ENCODE results near the gene HNRNPC. TPM values are rescaled to one million over a fixed set of nuclear protein-coding genes. Genes with fewer than 3 reads are reported as not detected.

HNRNPC gene
- total RNA-seq, 8 experiments from 2014 or later = 566 to 1,062 (median 843) TPM

DNA sequence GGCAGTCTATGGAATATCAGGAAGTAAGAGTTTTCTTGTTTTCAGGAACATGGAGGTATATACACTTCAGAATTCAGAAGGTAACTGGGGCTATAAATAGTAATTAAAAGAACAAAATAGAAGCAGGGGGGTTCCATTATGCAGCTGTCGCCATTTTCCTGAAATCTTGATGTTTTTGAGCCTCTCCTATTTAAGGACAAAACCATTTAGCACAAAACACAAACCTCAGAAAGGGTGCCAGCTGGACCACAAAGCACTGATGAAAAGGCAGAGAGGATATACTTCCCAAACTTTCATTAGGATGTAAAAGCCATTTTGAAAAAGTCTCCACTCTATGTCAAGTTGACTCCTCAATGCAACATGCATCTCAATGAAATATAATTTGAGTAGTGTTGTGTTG lies 59.2 kb downstream of the HNRNPC start:
- in situ Hi-C loops (cut with MboI; ENCODE audit: low pct_unique_long_range_greater_than_20kb in 2 of 9, low sequenced_read_pairs in 9 of 9, unreplicated experiment in 9 of 9) = no loop called here
- 86 to 100% (median 100%) methylated on average over 1 of the region's 1 CpG; no CpG with 5 or more reads in 2 of the 10 experiments for WGBS, 10 experiments

DNA sequence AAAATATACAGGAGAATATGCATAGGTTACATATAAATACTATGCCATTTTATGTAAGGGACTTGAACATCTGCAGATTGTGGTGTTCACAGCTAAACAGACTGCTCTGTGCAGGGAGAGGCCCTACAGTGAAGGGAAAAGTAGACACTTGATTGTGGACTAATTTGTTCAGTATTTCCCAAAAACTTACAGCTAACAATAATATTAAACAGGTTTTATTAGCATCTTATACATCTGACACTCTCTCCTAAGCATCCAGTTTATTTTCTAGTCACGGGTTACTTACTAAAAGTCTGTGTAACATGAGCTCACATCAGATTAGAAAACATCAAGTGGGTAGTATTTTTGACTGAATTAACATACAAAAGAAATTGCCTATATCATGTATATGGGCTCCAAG lies 60.1 kb downstream of the HNRNPC start:
- WGBS, 10 experiments = 57 to 100% (median 100%) methylated on average over 1 of the region's 1 CpG; no CpG with 5 or more reads in 4 of the 10 experiments
- Histone ChIP-seq H3K4me3 (no peak overlapping the region), H3K4me1 (replicated peaks in 1 of 2) (no peaks in the 10 kb centered on the region), H3K27ac (no peak overlapping the region)
- ATAC-seq (replicated peaks in 6 of 8) = peak in 1 of 8 experiments; percentile 38
- in situ Hi-C loops (cut with MboI; ENCODE audit: low pct_unique_long_range_greater_than_20kb in 2 of 9, low sequenced_read_pairs in 9 of 9, unreplicated experiment in 9 of 9) = no loop called here

More for the DNA sequence above, 59.2 kb downstream of the HNRNPC start:
- Histone ChIP-seq H3K27ac (no peak overlapping the region), H3K4me1 (replicated peaks in 1 of 2) (no peaks in the 10 kb centered on the region), H3K4me3 (no peak overlapping the region)
- no peak for ATAC-seq (replicated peaks in 6 of 8)

DNA sequence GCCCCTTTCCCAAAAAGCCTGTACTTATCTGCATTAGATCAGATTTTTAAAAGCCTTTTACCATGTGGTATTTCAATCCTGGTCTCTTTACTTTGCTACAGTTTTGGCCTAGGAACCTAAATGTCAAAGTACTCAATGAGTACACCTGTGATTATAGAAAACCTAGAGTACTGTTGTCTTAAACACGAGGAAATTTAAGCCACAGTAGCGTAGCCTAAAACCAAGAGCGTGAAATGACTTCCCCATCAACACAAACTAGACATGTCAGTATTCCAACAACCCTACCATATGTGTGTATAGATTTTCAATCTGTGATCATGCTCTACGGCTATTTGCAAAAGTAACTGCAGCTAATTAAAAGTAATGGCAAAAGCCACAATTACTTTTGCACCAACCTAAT lies 60.7 kb downstream of the HNRNPC start:
- Histone ChIP-seq H3K4me1 (replicated peaks in 1 of 2) (no peaks in the 10 kb centered on the region), H3K4me3 (no peak overlapping the region), H3K27ac (no peak overlapping the region)
- ATAC-seq (replicated peaks in 6 of 8) = no peak
- in situ Hi-C loops (cut with MboI; ENCODE audit: low pct_unique_long_range_greater_than_20kb in 2 of 9, low sequenced_read_pairs in 9 of 9, unreplicated experiment in 9 of 9) = no loop called here
- 87 to 100% (median 100%) methylated on average over 1 to 4 of the region's 4 CpGs; no CpG with 5 or more reads in 2 of the 10 experiments for WGBS, 10 experiments

DNA sequence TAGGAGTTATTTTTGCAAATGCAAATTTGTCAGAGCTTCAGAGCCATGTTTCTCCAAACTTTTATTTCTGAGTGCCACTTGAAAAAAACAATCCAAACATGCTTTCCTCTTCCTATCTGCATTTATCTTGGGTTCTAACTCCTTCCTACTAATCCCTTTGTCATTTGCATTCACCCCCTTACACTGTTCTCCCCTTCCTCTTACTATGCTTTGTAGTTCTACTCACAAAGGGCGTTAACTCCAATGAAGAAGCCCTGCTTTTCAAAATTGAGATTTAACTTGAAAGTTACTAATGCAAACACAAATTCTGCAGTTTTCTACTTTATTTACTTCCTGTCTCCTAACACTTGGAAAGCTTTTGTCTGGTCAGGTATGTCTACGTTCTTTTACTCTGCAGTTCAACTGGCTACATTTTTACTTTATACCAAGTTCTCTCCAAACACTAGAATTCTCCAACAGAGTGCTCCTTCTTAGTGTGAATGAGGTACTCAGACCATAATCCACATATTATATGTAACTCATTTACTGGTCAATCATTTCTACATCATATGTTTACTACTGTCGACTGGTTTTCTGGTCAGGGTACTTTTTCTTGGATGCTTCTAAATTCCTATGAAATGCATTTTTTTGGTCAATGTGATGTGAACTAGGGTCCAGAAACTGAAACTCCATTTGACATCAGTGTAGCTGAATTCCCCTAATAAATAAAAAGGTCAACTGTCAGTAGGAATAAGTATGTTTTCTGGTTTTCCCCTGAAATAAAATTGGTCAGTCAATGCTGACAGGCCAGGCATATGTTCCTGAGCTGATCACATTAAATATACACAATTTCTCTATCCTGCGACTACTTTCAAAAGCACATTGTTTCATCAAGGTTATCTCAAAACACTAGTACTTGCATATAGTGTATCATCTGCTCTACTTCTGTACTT lies 62.2 kb downstream of the HNRNPC start:
- in situ Hi-C loops (cut with MboI; ENCODE audit: low pct_unique_long_range_greater_than_20kb in 2 of 9, low sequenced_read_pairs in 9 of 9, unreplicated experiment in 9 of 9) = no loop called here
- no peak overlapping the region for H3K4me3 ChIP-seq
- no peak for ATAC-seq (replicated peaks in 6 of 8)
- no peak overlapping the region for H3K27ac ChIP-seq
- no peaks in the 10 kb centered on the region for H3K4me1 ChIP-seq (replicated peaks in 1 of 2)
- WGBS, 10 experiments = 80 to 100% (median 98%) methylated on average over 1 to 4 of the region's 4 CpGs

DNA sequence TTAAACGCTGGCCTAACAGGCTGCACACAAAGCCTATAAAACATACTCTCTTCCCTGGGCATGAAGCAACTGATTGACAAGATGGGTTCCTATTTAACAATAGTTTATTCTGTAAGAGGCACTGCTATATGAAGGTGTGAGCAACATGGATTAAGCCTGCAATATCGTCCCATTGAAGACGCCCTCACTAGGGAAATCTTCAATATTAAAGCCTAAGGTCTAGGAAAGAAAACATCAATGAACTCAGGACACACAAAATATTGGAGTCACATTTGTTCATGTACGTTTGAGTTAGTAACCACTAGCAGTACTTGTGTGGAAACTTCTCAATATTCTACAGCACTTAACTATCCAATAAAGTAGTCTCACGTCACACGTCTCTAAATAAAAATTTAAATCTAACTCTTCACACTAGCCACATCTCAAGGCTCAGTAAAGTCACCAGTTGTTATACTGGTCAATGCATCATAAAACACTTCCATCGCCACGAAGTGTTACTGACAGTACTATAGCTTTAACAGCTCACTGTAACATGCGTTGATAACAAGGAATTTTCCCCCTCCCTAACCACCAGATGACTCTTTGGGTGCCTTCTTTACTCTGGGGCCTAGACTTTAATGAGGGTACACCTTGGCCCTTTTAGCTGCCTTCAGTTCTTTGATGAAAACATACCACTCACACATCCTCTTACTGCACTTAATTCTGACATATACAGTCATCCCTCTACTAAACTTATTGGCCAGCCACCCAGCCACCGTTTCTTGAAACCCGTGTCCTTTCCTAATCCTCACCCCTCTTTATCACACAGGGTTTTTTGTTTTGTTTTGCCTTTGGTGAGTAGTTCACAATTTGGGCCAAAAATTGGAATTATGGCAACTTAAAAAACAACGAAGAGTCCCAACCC lies 63.3 kb downstream of the HNRNPC start:
- Histone ChIP-seq H3K4me3 (no peak overlapping the region), H3K27ac (no peak overlapping the region), H3K4me1 (replicated peaks in 1 of 2) (no peaks in the 10 kb centered on the region)
- whole genome bisulfite sequencing, 10 experiments = 82 to 98% (median 91%) methylated on average over 2 to 12 of the region's 12 CpGs
- no peak for ATAC-seq (replicated peaks in 6 of 8)
- in situ Hi-C loops (cut with MboI; ENCODE audit: low pct_unique_long_range_greater_than_20kb in 2 of 9, low sequenced_read_pairs in 9 of 9, unreplicated experiment in 9 of 9) = no loop called here

DNA sequence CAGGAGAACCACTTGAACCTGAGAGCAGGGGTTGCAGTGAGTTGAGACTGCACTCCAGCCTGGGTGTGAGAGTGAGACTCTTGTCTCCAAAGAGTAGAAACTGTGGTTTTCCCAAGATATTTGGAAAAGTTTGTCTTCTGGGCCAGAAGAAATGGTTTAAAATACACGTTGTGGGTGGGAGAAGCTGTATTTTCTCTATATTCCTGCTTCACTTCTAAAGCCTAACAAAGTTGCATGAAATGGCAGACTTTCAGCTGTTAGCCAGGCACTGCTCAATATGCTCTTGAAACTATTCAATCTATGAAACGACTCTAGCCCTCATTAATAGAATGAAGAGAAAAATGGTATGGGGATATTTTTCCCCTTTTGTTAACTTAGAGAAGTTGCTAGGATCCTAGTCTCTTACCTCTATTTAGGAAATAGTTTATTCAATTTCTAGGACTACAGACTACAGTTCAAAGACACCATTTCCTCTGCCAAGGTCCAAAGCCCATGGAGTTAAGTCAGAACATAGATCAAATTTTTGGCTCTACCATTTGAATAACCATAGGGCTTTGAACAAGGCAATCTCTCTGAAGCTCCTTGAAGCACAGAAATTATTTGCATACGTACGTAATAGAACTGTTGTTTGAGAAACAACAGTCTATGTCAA lies 64.1 kb downstream of the HNRNPC start:
- no peaks in the 10 kb centered on the region for H3K4me1 ChIP-seq (replicated peaks in 1 of 2)
- H3K27ac ChIP-seq = no peak overlapping the region
- in situ Hi-C loops (cut with MboI; ENCODE audit: low pct_unique_long_range_greater_than_20kb in 2 of 9, low sequenced_read_pairs in 9 of 9, unreplicated experiment in 9 of 9) = no loop called here
- 61 to 100% (median 82%) methylated on average over 1 to 4 of the region's 4 CpGs for WGBS, 10 experiments
- no peak for ATAC-seq (replicated peaks in 6 of 8)
- H3K4me3 ChIP-seq = no peak overlapping the region

DNA sequence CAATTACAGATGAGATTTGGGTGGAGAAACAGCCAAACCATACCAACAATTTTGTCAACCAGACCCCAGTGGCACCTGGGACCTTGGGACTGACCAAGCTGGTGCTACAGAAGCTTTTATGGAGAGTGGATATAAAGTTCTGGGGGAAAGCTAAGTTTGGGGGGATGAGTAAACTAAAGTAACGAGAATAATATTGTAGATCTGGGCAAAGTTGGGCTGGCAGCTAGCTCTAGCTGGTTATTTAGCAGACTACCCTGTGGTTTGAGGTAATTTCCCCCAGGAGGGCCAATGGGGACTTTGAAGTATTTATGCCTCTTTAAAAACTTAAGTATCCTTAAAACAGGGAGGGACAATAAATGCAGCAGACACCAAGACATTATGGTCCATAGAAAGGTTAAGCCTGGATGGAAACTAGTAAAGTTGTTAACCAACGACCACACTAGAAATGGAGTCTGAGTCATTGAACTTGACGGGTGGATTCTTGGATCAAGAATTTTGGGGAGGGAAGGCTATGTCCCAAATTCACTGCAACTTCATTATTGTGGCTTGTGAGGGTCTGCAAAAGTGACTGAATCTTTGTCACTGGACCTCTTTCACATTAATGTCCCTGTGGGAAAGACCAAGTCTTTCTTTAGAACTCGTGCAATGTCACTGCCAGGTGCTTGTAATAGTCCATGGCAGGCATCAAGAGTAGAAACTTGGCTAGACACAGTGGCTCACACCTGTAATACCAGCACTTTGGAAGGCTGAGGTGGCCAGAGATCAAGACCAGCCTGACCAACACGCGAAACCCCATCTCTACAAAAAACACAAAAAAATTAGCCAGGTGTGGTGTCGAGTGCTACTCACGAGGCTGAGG lies 64.8 kb downstream of the HNRNPC start:
- no peak overlapping the region for H3K4me3 ChIP-seq
- no peak overlapping the region for H3K27ac ChIP-seq
- 60 to 100% (median 91%) methylated on average over 1 to 7 of the region's 8 CpGs; no CpG with 5 or more reads in 1 of the 10 experiments for WGBS, 10 experiments
- no peak for ATAC-seq (replicated peaks in 6 of 8)
- in situ Hi-C loops (cut with MboI; ENCODE audit: low pct_unique_long_range_greater_than_20kb in 2 of 9, low sequenced_read_pairs in 9 of 9, unreplicated experiment in 9 of 9) = no loop called here
- H3K4me1 ChIP-seq (replicated peaks in 1 of 2) = no peaks in the 10 kb centered on the region

DNA sequence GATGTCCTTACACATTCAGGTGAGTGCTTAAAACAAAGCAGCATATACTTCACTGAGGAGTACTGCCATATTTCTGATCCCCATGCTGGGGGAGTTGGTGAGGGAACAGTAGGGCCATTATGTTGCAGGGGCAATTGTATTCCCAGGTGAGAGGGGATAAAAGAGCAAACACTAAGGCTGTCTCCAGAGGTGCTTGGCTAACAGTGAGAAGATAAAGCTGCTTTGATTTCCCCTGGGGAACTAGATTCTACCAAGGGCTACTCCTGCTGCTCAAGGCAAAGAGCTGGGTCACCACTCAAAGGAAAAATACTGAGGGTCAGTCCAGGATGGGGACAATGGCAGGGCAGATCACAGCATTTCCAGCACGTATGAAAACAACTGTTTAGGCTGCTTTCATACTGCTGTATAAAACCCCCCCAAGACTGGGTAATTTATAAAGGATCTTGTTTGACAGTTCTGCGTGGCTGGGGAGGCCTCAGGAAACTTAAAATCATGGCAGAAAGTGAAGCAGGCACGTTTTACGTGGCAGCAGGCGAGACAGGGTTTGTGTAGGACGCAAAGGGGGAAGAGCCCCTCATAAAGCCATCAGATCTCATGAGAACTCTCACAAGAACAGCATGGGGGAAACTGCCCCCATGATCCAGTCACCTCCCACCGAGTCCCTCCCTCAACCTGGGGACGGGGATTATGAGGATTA lies 65.6 kb downstream of the HNRNPC start:
- H3K4me3 ChIP-seq = no peak overlapping the region
- ATAC-seq (replicated peaks in 6 of 8) = peak in 3 of 8 experiments; percentile 18 to 32 (median 27)
- no peaks in the 10 kb centered on the region for H3K4me1 ChIP-seq (replicated peaks in 1 of 2)
- WGBS, 10 experiments = 78 to 90% (median 83%) methylated on average over 3 to 7 of the region's 8 CpGs; no CpG with 5 or more reads in 4 of the 10 experiments
- no peak overlapping the region for H3K27ac ChIP-seq
- in situ Hi-C loops (cut with MboI; ENCODE audit: low pct_unique_long_range_greater_than_20kb in 2 of 9, low sequenced_read_pairs in 9 of 9, unreplicated experiment in 9 of 9) = no loop called here

DNA sequence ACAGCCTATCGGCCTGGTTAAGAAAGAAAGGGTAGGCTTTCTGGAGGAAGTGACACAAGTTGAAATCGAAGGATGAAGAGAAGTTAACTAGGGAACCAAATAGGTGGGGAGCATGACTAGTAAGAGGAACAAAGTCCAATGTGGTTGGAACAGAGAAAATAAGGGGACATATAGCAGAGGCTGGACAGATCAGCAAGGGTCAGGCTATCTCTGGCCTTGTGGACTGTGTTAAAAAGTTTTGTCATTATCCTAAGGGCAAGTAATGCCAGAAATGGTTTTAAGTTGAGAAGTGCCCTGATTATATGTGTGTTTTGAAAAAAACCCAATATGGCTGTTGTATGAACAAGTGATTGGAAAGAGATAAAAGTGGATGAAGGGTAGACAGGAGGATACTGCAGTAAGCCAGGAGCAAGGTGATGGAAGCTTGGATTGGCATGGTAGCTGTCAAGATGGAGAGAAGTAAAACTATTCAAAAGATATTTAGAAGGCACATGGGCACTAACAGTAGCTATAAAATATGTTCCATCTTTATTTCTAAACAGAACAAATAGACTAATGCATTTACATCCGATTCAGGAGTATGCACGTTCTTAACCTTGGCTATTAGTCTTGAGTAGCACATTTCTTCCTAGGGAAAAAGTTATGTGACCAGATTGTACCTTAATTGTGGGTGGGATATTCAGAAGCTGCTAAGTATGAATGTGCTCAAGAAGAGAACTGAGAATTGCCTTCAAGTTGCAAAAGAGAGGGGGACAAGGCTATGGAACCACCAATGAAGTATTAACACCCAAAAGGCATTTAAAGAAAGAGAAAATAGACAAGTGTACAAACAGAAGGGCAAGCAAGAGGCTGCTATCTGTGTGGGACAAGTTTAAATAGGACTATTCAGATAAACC lies 66.5 kb downstream of the HNRNPC start:
- in situ Hi-C loops (cut with MboI; ENCODE audit: low pct_unique_long_range_greater_than_20kb in 2 of 9, low sequenced_read_pairs in 9 of 9, unreplicated experiment in 9 of 9) = no loop called here
- Histone ChIP-seq H3K4me1 (replicated peaks in 1 of 2) (no peaks in the 10 kb centered on the region), H3K27ac (no peak overlapping the region), H3K4me3 (no peak overlapping the region)
- WGBS, 10 experiments = 89 to 100% (median 94%) methylated on average over 2 to 4 of the region's 4 CpGs; no CpG with 5 or more reads in 1 of the 10 experiments
- ATAC-seq (replicated peaks in 6 of 8) = no peak

DNA sequence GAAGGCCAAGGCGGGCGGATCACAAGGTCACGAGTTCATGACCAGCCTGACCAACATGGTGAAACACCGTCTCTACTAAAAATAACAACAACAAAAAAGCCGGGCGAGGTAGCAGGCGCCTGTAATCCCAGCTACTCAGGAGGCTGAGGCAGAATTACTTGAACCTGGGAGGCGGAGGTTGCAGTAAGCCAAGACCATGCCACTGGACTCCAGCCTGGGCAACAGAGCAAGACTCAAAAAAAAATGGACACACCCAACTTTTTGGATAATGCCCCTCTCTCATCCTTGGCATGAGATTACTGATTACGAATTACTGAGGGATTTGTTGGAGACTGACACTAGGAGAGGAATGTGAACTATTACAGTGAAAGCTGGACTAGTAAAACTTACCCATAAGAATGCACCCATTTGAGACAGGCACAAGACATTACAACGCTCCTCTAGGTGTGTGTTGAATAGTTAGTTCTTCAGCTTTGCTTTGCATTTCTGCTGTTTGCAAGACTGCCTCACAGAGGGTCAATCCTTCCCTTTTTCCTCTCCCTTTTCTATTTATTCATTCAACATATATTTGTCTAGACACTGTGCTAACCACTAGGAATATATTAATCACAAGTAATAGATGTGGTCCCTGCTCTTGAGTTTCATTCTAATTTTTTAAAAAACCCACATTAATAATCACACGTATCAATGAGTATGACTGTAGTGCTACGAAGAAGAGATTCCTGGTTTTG lies 67.3 kb downstream of the HNRNPC start:
- in situ Hi-C loops (cut with MboI; ENCODE audit: low pct_unique_long_range_greater_than_20kb in 2 of 9, low sequenced_read_pairs in 9 of 9, unreplicated experiment in 9 of 9) = no loop called here
- WGBS, 10 experiments = 20 to 96% (median 87%) methylated on average over 1 to 11 of the region's 12 CpGs; no CpG with 5 or more reads in 1 of the 10 experiments
- peak in 2 of 8 experiments; percentile 1 to 4 for ATAC-seq (replicated peaks in 6 of 8)
- H3K4me1 ChIP-seq (replicated peaks in 1 of 2) = no peaks in the 10 kb centered on the region
- H3K4me3 ChIP-seq = no peak overlapping the region
- no peak overlapping the region for H3K27ac ChIP-seq

All from motor neuron (in vitro differentiated cells).